Heart left ventricle (tissue), 16 donors: ENCODE results near the gene TIGD6. TPM values are rescaled to one million over a fixed set of nuclear protein-coding genes. Genes with fewer than 3 reads are reported as not detected.

Source experiments
- ATAC-seq, 4 donors: fragments of 200-7000 bp; cut with Tn5 transposase; one replicate each; pipeline ENCODE4 v1.9.1; 2020 to 2022; ENCODE audit warnings: moderate library complexity in 4 of 4, mild to moderate bottlenecking in 3 of 4, moderate number of reproducible peaks in 1 of 4
- DNase-seq, 5 donors: peaks; one replicate each; pipeline ENCODE4 v3.0.0-alpha.2; 2020
- H3K27ac ChIP-seq, 12 donors: fragments of 200-600 bp; sonication (generic) in 4 of 12; one replicate each; pipeline versions ENCODE4 v1.5.0 to v1.8.0; 2016 to 2022; ENCODE audit warnings: mild to moderate bottlenecking in 2 of 12
- H3K27me3 ChIP-seq, 9 donors: fragments of 200-600 bp; sonication (generic) in 2 of 9; one replicate each; pipeline versions ENCODE4 v1.5.1 to v1.8.0; 2016 to 2022; ENCODE audit warnings: mild to moderate bottlenecking in 3 of 9
- H3K36me3 ChIP-seq, 9 donors: fragments of 200-600 bp; sonication (generic) in 2 of 9; one replicate each; pipeline versions ENCODE4 v1.5.0 to v1.8.0; 2018 to 2022; ENCODE audit warnings: mild to moderate bottlenecking in 2 of 9
- H3K4me1 ChIP-seq, 12 donors: fragments of 200-600 bp; sonication (generic) in 4 of 12; one replicate each; pipeline versions ENCODE4 v1.5.0 to v1.8.0; 2016 to 2022; ENCODE audit warnings: mild to moderate bottlenecking in 3 of 12
- H3K4me3 ChIP-seq, 12 donors: fragments of 200-600 bp; sonication (generic) in 4 of 12; one replicate each; pipeline versions ENCODE4 v1.5.0 to v1.8.0; 2017 to 2022; ENCODE audit warnings: mild to moderate bottlenecking in 9 of 12, moderate library complexity in 4 of 12
- H3K9me3 ChIP-seq, 12 donors: fragments of 200-600 bp; sonication (generic) in 4 of 12; one replicate each; pipeline versions ENCODE4 v1.5.0 to v1.8.0; 2016 to 2022; ENCODE audit warnings: mild to moderate bottlenecking in 1 of 12
- CTCF ChIP-seq, 12 donors: fragments of 200-600 bp; sonication (generic) in 4 of 12; IDR thresholded peaks; one replicate each; pipeline versions ENCODE4 v1.5.0 to v1.8.0; 2018 to 2022; ENCODE audit warnings: antibody characterized with exemption in 12 of 12, mild to moderate bottlenecking in 5 of 12
- POLR2A ChIP-seq, 2 donors: fragments of 450-650 bp; IDR thresholded peaks; one replicate each; pipeline ENCODE4 v1.6.1; 2017; ENCODE audit warnings: antibody characterized with exemption in 2 of 2, mild to moderate bottlenecking in 2 of 2, moderate library complexity in 2 of 2
- WGBS, 4 donors: extraction: QIAGEN DNeasy Blood & Tissue Kit in 2 of 4; methylation state at CpG; one replicate each; pipeline versions ENCODE4 v1.1.5 to v1.1.7; 2013 to 2018; 5-methylcytosine and 5-hydroxymethylcytosine counted together
- intact Hi-C, 10 donors: fragments of 100-400 bp; cut with DNase I; formaldehyde crosslinking; loops; one replicate each; pipeline versions ENCODE4 v1.11.1 to v1.14.2; 2022
- polyA plus RNA-seq, 2 donors: library from polyadenylated mRNA; stranded (reverse); fragments of 200-250 nt; gene quantifications; one replicate each; pipeline ENCODE4 v1.2.3, GENCODE V29; 2013
- total RNA-seq, 9 donors: library from RNA; depleted of rRNA in 2 of 9; stranded (reverse); fragments of >200 nt in 2 of 9; fragmentation: NEBNext Ultra II Directional in 3 of 9; extraction: Animal tissue kit (Norgen Biotek cat#: 25700) in 3 of 9; gene quantifications; one replicate each; pipeline versions ENCODE4 v1.1.0 to v1.2.4, GENCODE V29; 2016 to 2023
- donor health status: ischemic (EF 13 %, LVEDD 7.1; RV severe dilation, severe dysfunction).
- donor health status: healthy with polysubstance abuse.
- donor health status: DM: no; HTN: yes; CAD: no.
- donor health status: DM: no; HTN: no; CAD: no.
- donor health status: ischemic (EF 25% LVEDD 6.9; RV normal size, moderate dysfunction).
- donor health status: ischemic (EF 25% LVEDD 5.7; RV mildly dilated, moderate dysfunction).
- donor health status: healthy.
- donor health status: DM: yes; HTN: yes; CAD: no.
- donor health status: ischemic (EF 35%, LVEDD 5.7; RV mildly dilated, moderate dysfunction).
- donor health status: nonischemic (EF 11% LVEDD 7.7; RV severe dilation, severe dysfunction).
- donor health status: DM: yes; HTN: yes; CAD: no.
- donor health status: PGD.
- donor health status: ischemic (EF 29% LVEDD 5.4; RV normal size, mild dysfunction).
- donor health status: nonischemic (EF 23%, LVEDD 6.1; RV moderate dilation, normal function).

The TIGD6 gene
- total and polyA plus RNA-seq, 11 donors, result 1.3 to 4.3 (median 2.6) TPM

- Histone ChIP-seq H3K4me1 (peaks cover 0 to 47% (median 26%) of the 10 kb centered on the region in 12 donors), H3K36me3 (peaks cover 0 to 32% (median 14%) of the 10 kb centered on the region in 9 donors), H3K9me3 (no peaks in the 10 kb centered on the region), H3K4me3 (peak overlapping the region in 10 of 12 donors; percentile 62 to 99 (median 90)), H3K27ac (peak overlapping the region in 4 of 12 donors; percentile 86 to 95 (median 90)), H3K27me3 (no peaks in the 10 kb centered on the region)
- intact Hi-C loops, result loop anchor here in 1 of 10 donors (10.0 kb wide), 1 partner anchor 155 kb away; no protein-coding TSS in a partner anchor
- 67 to 74% (median 72%) methylated on average over 3 of the region's 3 CpGs for WGBS, 4 donors
- no peak for TF ChIP-seq CTCF (IDR thresholded peaks at IDR 0.05)
- no peak for TF ChIP-seq POLR2A (IDR thresholded peaks at IDR 0.05)
- ATAC-seq (no peak), DNase-seq (no peak)
Measured at GRCh38 chr5:149999359-149999758, 1.1 kb downstream of the TIGD6 start.

GRCh38 chr5:149998281-149998680, 2.2 kb downstream of the TIGD6 start:
- intact Hi-C loops, result loop anchor here in 1 of 10 donors (10.0 kb wide), 1 partner anchor 153 kb away; no protein-coding TSS in a partner anchor
- H3K36me3 ChIP-seq, result peaks cover 0 to 26% (median 14%) of the 10 kb centered on the region in 9 donors
- TF ChIP-seq CTCF (IDR thresholded peaks at IDR 0.05) (no peak), POLR2A (IDR thresholded peaks at IDR 0.05) (no peak)
- no peaks in the 10 kb centered on the region for H3K9me3 ChIP-seq
- no peak overlapping the region for H3K4me3 ChIP-seq
- DNase-seq (no peak), ATAC-seq (no peak)
- no peaks in the 10 kb centered on the region for H3K27me3 ChIP-seq
- H3K4me1 ChIP-seq, result peaks cover 0 to 50% (median 25%) of the 10 kb centered on the region in 12 donors
- H3K27ac ChIP-seq, result no peak overlapping the region
- 93 to 98% (median 96%) methylated on average over 3 of the region's 3 CpGs for WGBS, 4 donors

GRCh38 chr5:149996205-149996890, 4.1 kb downstream of the TIGD6 start:
- no peak overlapping the region for H3K27ac ChIP-seq

More at GRCh38 chr5:149996205-149996890, 4.1 kb downstream of the TIGD6 start:
- Histone ChIP-seq H3K36me3 (peaks cover 0 to 22% (median 14%) of the 10 kb centered on the region in 9 donors), H3K9me3 (no peaks in the 10 kb centered on the region), H3K4me1 (peaks cover 0 to 31% (median 10%) of the 10 kb centered on the region in 12 donors), H3K27me3 (no peaks in the 10 kb centered on the region), H3K4me3 (no peak overlapping the region)
- ATAC-seq (no peak), DNase-seq (no peak)
- intact Hi-C loops, result loop anchor here in 1 of 10 donors (10.0 kb wide), 1 partner anchor 152 kb away; no protein-coding TSS in a partner anchor
- TF ChIP-seq POLR2A (IDR thresholded peaks at IDR 0.05) (no peak), CTCF (IDR thresholded peaks at IDR 0.05) (no peak)
- 86 to 92% (median 91%) methylated on average over 6 of the region's 6 CpGs for WGBS, 4 donors
